ENCODE results near the gene PIP5KL1.

The PIP5KL1 gene

DNA sequence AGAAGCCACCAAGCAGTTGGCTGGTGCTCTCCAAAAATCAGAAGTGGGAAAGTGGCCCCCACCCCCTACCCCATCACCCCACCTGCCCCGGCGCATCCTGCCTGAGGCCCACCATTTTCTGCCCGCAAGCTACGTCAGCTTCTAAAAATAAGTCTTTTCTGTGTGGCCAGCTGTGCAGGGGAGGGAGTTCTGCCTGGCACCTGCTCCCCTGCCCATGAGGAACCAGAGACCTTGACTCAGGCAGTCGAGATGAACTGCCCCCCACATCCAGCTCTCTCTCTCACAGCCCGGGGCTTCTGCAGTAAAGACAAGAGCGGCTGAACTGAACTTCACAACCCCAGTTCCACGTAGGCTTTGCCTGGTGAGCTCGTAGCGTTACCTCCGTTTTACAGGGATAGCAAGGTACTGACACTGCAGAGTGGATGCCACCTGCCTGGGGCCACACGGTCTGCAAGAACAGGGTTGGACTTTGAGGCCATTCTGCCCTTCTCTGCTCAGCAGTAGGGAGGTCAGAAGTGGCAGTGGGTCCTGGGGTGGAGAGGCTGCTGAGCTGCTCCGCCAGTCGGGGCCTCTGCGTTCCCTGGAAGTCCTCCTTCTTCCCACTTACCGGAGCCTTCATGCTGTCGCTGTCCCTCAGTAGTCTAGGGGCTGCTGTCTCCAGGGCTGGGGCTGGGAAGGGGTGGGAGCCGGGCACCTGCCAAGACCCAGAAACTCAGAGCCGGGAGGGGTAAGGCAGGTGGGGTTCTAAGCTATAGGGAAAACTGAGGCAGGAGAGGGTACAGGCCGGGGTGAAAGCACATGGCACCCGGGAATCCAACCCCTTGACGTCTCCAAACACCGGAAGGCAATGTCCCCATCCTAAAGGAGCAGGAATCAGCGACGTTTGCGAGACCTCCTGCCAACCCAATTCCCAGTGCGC is 14.5 kb downstream of the PIP5KL1 start:
- DNase-seq (ENCODE audit: low read depth in 2 of 2): no peak

- no peak for DNase-seq (ENCODE audit: low read depth in 2 of 2)
Observed at GRCh38 chr9:127915325-127915752, 15.2 kb downstream of the PIP5KL1 start.

- DNase-seq (ENCODE audit: low read depth in 2 of 2): no peak
Observed at GRCh38 chr9:127913682-127914081, 16.9 kb downstream of the PIP5KL1 start.

DNA sequence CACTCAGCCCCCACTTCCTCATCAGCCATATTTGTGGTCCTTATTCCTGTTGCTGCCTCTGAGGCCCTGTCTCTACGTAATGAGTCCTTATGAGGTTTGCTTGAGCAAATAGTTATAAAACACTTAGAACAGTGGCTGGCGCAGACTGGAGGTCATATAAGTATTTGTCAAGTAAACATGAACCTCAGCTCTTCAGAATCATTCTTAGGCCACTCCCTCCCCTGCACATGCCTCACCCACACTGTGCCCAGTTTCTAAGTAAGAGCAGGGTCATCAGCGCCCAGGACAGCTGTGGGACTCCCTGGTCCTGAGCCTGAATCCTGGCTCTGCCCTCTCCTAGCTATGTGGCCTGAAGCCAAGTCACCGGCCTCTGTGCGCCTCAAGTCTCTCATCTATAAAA is 17.7 kb downstream of the PIP5KL1 start:
- no peak for DNase-seq (ENCODE audit: low read depth in 2 of 2)

GRCh38 chr9:127912296-127912695 is 18.3 kb downstream of the PIP5KL1 start:
- DNase-seq (ENCODE audit: low read depth in 2 of 2): no peak

- no peak for DNase-seq (ENCODE audit: low read depth in 2 of 2)
Observed at GRCh38 chr9:127910613-127911205, 19.9 kb downstream of the PIP5KL1 start.

DNA sequence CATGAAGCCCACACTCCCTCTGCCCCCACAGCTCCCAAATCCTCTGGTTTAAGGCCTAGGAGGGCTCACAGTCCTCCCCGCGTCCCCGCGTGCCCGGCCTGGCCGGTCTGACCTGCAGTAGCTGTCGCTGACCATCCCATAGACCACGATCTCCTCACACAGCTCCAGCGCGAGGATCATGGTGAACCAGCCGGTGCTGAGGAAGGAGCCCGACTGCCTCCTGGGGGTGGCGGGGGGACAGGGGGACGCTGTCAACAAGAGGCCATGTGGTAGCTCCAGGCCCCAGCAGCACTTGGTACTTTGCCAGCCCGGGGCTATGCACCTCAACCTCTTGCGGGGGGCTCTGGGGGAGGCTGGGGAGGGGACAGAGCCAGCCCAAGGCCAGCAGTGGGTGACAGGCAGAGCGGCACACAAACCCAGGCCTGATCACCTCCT is 20.7 kb downstream of the PIP5KL1 start:
- no peak for DNase-seq (ENCODE audit: low read depth in 2 of 2)

DNA sequence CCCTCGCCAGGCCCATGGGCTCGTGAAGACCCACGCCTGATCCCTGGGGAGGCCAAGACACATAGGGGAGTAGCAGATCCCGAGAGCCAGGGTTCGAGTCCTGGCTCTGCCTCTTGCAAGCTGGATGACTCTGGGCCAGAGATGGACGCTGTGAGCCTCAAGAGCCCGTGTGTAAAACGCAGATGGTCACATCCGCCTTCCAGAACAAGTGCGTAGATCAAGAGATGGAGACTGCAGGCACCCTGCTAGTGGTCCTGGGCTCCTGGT is 22.0 kb downstream of the PIP5KL1 start:
- DNase-seq (ENCODE audit: low read depth in 2 of 2): no peak

- no peak for DNase-seq (ENCODE audit: low read depth in 2 of 2)
Observed at GRCh38 chr9:127907867-127908659, 22.5 kb downstream of the PIP5KL1 start.

DNA sequence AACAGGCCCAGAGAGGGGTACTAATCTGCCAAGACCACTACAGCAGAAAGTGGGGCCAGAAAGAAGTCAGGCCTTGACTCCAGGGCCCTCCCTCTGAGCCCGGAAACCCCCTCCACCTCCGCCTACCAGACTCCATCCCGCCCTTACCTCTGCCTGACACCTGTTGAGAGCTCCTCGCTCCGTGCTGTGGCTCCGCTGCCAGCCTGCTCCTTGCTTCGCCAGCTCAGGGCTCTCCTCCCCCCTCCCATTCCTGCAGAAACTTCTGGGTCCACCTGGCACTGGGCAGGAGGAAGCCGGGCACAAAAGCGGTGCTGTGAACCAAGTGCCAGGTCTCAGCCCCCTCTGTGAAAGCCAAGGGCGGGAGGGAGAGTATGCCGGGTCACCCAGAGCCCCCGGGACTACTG is 24.8 kb downstream of the PIP5KL1 start:
- no peak for DNase-seq (ENCODE audit: low read depth in 2 of 2)

DNA sequence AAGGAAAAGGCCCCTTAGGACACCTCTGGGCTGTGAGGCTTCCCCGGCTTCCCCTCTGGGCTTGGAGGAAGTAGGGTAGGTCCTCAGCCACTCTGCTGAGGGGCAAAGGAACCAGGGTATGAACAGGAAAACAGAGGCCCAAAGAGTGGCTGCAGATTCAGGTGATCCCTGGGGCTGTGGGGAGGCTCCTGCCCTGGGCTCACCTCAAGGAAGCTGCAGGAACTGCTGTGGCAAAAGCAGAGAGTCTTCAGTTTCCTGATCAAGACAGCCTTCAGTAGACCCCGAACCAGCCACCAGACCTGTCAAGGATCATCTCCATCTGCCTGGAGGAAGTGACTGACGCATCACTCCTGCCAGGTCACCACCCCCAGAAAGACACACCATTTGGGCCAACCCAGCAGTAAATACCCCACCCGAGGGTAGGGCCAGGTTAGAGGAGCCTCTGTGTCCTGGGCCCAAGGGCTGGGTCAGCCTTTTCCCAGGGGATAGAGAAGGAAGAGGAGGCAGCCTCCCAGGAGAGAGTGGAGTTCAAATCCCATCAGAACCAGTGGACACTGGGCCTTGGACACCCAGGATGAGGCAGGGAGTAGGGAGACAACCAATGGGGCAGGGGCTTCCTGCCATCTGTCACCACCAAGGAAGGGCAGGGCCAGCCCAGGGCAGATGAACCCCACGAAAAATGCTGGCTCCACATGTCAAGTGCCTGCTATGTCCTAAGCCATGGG is 25.4 kb downstream of the PIP5KL1 start:
- DNase-seq (ENCODE audit: low read depth in 2 of 2): no peak

DNA sequence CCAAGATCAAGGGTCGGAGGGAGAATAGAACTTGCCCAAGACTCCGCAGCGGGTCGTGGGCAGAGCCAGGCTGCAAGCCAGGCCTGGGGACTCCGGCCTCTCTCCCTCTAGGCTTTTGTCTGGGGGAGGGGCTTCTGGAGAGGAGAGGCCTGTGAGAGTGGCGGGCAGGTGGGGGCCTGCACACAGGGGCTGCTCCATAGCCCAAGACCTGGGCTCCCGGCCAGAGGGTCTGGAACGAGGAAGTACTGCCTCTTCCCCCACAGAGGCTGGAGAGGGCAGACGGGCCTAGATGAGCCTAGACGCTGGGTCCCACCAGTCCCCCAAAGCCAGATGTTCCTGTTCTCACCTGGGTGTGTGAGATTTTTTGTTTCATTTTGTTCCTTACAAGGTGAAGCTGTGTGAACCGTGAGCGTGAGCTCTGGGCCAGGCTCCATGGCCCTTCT is 26.0 kb downstream of the PIP5KL1 start:
- DNase-seq (ENCODE audit: low read depth in 2 of 2): no peak

DNA sequence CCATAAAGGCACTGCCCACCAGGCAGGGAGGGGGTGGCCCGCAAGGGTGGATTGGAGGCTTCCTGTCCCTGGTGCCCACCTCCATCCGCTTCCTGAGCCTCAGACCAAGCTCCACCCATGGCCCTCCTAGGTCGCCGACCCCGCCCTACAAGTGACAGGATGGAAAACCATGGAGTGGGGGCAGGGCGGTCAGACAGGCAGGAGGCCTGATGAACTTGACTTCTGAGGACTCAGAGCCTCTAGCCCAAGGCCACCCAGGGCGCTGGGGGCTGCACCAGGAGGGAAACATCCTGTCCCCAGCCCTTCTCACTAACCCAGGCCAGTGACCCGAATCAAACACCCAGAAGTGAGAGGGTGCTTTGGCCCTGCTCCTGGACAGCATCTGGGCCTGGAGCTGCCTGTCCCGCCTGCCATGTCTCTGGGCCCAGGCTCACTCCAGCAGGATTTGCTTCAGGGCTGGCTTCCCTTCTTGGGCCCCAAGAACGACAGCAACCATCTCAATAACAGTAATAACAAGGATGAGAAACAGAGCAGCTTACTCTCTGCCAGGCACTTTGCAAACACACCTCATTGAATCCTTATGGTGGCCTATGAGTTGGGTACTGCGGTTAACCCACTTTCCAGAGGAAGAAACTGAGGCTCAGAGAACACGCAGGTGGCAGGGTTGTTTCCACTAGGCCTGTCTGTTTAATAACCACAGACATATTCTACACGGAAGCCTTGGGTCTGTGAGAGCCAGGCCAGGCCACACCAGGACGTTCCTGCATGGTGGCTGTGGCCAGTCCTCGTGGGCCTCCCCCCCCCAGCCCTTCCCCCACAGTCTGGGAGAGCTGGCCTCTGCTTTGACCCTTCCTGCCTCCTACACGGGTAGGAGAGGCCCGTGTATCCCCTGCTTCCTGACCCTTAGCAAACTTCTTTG is 26.8 kb downstream of the PIP5KL1 start:
- peak; percentile 71 to 85 for DNase-seq (ENCODE audit: low read depth in 2 of 2)

- peak in 1 of 2 donors; percentile 71 for DNase-seq (ENCODE audit: low read depth in 2 of 2)
Observed at GRCh38 chr9:127899128-127899943, 31.2 kb downstream of the PIP5KL1 start, which contains the start of gene ST6GALNAC6. ST6GALNAC6 (minus strand) TSS chr9:127899603; CDS start chr9:127897981, 1,622 bp downstream.

DNA sequence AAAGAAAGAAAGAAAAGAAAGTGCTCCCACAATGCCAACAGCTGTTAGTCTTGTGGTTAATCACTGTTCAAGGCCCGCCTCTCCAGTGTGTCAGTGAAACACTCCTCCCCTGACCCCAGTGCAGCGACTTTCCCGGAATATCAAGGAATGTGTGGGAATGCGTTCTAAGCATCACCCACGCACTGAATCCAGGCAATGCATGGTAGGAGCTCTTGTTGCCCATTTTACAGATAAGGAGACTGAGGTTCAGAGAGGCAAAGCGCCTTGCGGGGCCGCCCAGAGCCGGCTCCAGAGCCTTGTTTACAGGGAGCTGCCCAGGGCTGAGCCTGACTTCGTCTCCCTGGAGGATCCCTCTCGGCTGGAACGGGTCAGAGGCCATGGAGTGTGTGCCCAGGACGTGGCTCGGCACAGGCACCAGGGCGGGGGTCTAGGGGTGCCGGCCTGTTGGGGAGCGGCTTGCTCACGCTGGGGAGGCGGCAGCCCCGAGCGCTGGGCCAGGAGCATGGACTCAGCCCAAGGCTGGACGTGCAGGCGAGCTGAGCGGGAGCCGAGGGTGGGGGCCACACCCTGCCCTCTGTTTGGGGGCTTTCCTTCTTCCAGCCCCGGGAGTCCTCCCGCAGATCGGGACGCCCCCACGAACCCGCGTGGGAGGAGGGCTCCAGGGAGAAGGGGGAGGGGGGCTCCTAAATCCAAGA is 32.0 kb downstream of the PIP5KL1 start:
- no peak for DNase-seq (ENCODE audit: low read depth in 2 of 2)

DNA sequence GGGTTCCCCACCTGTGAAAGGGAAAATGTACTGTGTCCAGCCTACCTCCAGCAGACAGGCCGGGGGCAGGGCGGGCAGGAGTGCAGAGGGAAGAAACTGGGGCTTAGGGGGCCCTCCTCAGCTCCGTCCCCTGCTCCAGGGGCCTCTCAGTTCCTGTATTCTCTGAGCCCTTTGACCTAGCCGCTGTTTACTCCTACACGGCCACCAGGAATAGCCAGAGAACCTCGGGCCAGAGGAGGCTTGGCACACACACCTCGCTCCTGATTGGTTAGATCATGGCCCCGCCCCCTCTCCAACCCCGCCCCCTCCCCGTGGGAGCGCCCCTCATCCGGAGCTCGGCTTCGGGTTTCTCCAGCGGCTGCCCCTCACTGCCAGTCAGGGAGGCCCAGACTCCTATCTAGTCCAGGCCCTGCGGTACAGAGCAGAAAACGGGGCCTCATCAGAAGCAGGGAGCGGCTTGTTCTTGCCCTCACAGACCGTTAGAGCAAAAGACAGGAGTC is 33.3 kb downstream of the PIP5KL1 start:
- DNase-seq (ENCODE audit: low read depth in 2 of 2): no peak

DNA sequence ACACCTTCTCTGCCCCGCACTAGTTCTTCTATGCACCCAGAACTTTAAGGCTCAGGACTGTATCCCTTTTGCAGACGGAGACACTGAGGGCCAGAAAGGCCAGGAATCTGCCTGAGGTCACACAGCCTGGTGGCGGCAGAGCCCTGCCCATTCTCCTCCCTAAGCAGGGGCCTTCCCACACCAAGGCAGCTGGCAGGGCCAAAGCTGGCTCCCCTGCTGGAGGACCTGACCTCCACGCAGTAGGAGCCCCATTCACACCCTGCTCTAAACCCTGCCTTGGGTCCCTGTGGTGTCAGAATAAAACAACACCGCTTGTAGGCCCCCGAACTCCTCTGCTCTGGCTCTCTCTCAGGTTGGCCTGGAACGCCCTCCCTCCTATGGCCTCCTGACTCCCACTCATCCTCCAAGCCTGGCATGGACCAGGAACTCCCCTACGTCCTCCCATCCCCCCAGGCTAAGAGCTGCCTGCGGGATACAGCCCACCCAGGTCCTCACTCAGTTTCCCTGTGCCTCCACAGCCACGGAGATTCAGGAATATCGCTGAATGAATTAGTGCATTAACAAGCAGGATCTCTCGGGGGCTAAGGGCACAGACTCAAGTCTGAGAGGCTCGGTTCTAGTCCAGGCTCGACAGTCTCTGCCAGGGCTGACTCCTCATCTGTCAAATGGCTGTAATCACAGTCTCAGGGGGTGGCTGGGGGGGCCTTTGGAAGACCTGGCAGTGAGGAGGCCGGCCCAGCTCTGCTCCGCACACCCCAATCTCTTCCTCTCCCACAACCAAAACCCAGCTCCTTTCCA is 34.0 kb downstream of the PIP5KL1 start:
- no peak for DNase-seq (ENCODE audit: low read depth in 2 of 2)

- no peak for DNase-seq (ENCODE audit: low read depth in 2 of 2)
Observed at GRCh38 chr9:127895811-127896210, 34.8 kb downstream of the PIP5KL1 start.

Data from stimulated activated CD4-positive, alpha-beta T cell treated with anti-CD3 and anti-CD28 coated beads, Interleukin-15, amount 100 ng/mL, for 48 hours (primary cell).